Occipital lobe (tissue), 2 donors: Measurements from ENCODE around the gene C20orf96. TPM values are rescaled to one million over a fixed set of nuclear protein-coding genes. Genes with fewer than 3 reads are reported as not detected.

Experiments used
- DNase-seq: peaks from one replicate; lab custom pipeline; 2025; lab: John Stamatoyannopoulos, UW
- total RNA-seq: library from RNA; depleted of rRNA; stranded (reverse); fragments of >200 nt; gene quantifications from one replicate; pipeline ENCODE4 v1.2.3, GENCODE V29; 2014

Gene C20orf96
- total RNA-seq, 1 donor from 2014 or later, result 3.3 TPM

- no peak for DNase-seq
These were observed 22.3 kb upstream of the C20orf96 start for GRCh38 chr20:312866-313265.

- no peak for DNase-seq
These were observed 21.5 kb upstream of the C20orf96 start for GRCh38 chr20:312067-312466.

- DNase-seq, result no peak
These were observed 21.1 kb upstream of the C20orf96 start for GRCh38 chr20:311609-312008.

GRCh38 chr20:310645-311044 lies 20.1 kb upstream of the C20orf96 start:
- DNase-seq, result no peak

- peak; percentile 99 for DNase-seq
These were observed 19.5 kb upstream of the C20orf96 start for GRCh38 chr20:309841-310644.

GRCh38 chr20:309306-309840 lies 18.8 kb upstream of the C20orf96 start:
- DNase-seq, result no peak

- no peak for DNase-seq
These were observed 18.0 kb upstream of the C20orf96 start for GRCh38 chr20:308427-309038.

- DNase-seq, result no peak
These were observed 15.2 kb upstream of the C20orf96 start for GRCh38 chr20:305745-306144.

- no peak for DNase-seq
These were observed 11.6 kb upstream of the C20orf96 start for GRCh38 chr20:301886-302848.

GRCh38 chr20:300345-300990 lies 9.9 kb upstream of the C20orf96 start:
- no peak for DNase-seq

- no peak for DNase-seq
These were observed 8.3 kb upstream of the C20orf96 start for GRCh38 chr20:298776-299391.

- peak; percentile 54 for DNase-seq
These were observed 7.6 kb upstream of the C20orf96 start for GRCh38 chr20:297925-298775.

- peak; percentile 72 for DNase-seq
These were observed 6.8 kb upstream of the C20orf96 start, which contains the start of gene ZCCHC3 for GRCh38 chr20:297098-297924. ZCCHC3 (plus strand) TSS chr20:297570; CDS start chr20:297587, 17 bp downstream.

- DNase-seq, result no peak
These were observed 5.3 kb upstream of the C20orf96 start for GRCh38 chr20:295804-296203.

GRCh38 chr20:294602-295001 lies 4.1 kb upstream of the C20orf96 start:
- no peak for DNase-seq

- no peak for DNase-seq
These were observed 862 bp downstream of the C20orf96 start for GRCh38 chr20:289693-290083.

GRCh38 chr20:288956-289692 lies 1.4 kb downstream of the C20orf96 start:
- DNase-seq, result no peak

- no peak for DNase-seq
These were observed 4.0 kb downstream of the C20orf96 start for GRCh38 chr20:286508-286907.
